ENCODE data around the gene AGBL1.

DNA sequence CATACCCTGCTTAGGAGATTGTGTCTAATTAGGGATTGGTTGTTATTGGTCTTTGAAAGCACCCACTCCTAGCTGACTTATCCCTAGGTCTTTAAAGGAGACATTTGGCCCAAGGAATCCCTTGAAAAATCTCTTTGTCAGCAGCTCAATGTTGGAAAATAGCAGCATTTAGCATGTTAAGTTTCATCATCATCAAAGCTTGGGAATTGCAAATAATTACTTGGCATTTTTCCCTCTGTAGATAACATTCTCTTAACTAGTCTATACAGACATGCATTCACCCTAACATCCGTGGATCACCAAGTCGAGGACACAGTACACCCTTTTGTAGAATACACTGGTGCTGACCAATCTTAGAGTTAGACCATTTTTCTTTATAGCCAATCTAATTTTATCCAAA, 332.2 kb downstream of the AGBL1 start:
- TF ChIP-seq, protein P1, sequence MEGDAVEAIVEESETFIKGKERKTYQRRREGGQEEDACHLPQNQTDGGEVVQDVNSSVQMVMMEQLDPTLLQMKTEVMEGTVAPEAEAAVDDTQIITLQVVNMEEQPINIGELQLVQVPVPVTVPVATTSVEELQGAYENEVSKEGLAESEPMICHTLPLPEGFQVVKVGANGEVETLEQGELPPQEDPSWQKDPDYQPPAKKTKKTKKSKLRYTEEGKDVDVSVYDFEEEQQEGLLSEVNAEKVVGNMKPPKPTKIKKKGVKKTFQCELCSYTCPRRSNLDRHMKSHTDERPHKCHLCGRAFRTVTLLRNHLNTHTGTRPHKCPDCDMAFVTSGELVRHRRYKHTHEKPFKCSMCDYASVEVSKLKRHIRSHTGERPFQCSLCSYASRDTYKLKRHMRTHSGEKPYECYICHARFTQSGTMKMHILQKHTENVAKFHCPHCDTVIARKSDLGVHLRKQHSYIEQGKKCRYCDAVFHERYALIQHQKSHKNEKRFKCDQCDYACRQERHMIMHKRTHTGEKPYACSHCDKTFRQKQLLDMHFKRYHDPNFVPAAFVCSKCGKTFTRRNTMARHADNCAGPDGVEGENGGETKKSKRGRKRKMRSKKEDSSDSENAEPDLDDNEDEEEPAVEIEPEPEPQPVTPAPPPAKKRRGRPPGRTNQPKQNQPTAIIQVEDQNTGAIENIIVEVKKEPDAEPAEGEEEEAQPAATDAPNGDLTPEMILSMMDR (IDR thresholded peaks at IDR 0.05; ENCODE audit: insufficient read depth, low read length) = no peak
- TF ChIP-seq, protein P2, sequence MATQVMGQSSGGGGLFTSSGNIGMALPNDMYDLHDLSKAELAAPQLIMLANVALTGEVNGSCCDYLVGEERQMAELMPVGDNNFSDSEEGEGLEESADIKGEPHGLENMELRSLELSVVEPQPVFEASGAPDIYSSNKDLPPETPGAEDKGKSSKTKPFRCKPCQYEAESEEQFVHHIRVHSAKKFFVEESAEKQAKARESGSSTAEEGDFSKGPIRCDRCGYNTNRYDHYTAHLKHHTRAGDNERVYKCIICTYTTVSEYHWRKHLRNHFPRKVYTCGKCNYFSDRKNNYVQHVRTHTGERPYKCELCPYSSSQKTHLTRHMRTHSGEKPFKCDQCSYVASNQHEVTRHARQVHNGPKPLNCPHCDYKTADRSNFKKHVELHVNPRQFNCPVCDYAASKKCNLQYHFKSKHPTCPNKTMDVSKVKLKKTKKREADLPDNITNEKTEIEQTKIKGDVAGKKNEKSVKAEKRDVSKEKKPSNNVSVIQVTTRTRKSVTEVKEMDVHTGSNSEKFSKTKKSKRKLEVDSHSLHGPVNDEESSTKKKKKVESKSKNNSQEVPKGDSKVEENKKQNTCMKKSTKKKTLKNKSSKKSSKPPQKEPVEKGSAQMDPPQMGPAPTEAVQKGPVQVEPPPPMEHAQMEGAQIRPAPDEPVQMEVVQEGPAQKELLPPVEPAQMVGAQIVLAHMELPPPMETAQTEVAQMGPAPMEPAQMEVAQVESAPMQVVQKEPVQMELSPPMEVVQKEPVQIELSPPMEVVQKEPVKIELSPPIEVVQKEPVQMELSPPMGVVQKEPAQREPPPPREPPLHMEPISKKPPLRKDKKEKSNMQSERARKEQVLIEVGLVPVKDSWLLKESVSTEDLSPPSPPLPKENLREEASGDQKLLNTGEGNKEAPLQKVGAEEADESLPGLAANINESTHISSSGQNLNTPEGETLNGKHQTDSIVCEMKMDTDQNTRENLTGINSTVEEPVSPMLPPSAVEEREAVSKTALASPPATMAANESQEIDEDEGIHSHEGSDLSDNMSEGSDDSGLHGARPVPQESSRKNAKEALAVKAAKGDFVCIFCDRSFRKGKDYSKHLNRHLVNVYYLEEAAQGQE (IDR thresholded peaks at IDR 0.05; ENCODE audit: insufficient replicate concordance, low read depth) = no peak
- TF ChIP-seq POLR2AphosphoS5 (IDR thresholded peaks at IDR 0.05; ENCODE audit: low read depth) = no peak

Measured in HL-60 (cell line).